H9 (cell line): Measurements from ENCODE around the gene GADD45A. TPM values are rescaled to one million over a fixed set of nuclear protein-coding genes. Genes with fewer than 3 reads are reported as not detected.

Source experiments
- DNase-seq: peaks from one replicate; pipeline ENCODE4 v3.0.0-alpha.2; 2017
- H2AFZ ChIP-seq: one replicate; pipeline ENCODE4 v1.6.1; 2013; ENCODE audit warnings: mild to moderate bottlenecking, low read length, control low read depth, moderate library complexity
- H2AK5ac ChIP-seq: 2 replicates; pipeline ENCODE4 v1.6.1; 2013; ENCODE audit warnings: low read length, control low read depth, mixed read lengths; ENCODE audit not compliant: insufficient read length
- H2BK120ac ChIP-seq: one replicate; pipeline ENCODE4 v1.6.1; 2013; ENCODE audit warnings: low read depth, mild to moderate bottlenecking, low read length, control low read depth, inconsistent platforms; ENCODE audit not compliant: poor library complexity, severe bottlenecking
- H2BK12ac ChIP-seq: 2 replicates; pipeline ENCODE4 v1.6.1; 2013; ENCODE audit warnings: low read length, control low read depth, mixed read lengths, low read depth; ENCODE audit not compliant: insufficient read length
- H2BK15ac ChIP-seq: 2 replicates; pipeline ENCODE4 v1.6.1; 2013; ENCODE audit warnings: low read depth, low read length, control low read depth
- H2BK20ac ChIP-seq: one replicate; pipeline ENCODE4 v1.6.1; 2013; ENCODE audit warnings: low read depth, mild to moderate bottlenecking, low read length, control low read depth, inconsistent platforms; ENCODE audit not compliant: poor library complexity, severe bottlenecking
- H2BK5ac ChIP-seq: 2 replicates; pipeline ENCODE4 v1.6.1; 2013; ENCODE audit warnings: low read length, control low read depth, mixed read lengths; ENCODE audit not compliant: insufficient read length
- H3K14ac ChIP-seq: 2 replicates; pipeline ENCODE4 v1.6.1; 2013; ENCODE audit warnings: low read length, control low read depth; ENCODE audit not compliant: insufficient read depth
- H3K18ac ChIP-seq: 2 replicates; pipeline ENCODE4 v1.6.1; 2013; ENCODE audit warnings: low read depth, mild to moderate bottlenecking, mixed read lengths, low read length, control low read depth; ENCODE audit not compliant: insufficient read length
- H3K23ac ChIP-seq: 2 replicates; pipeline ENCODE4 v1.6.1; 2013; ENCODE audit warnings: low read length, control low read depth, mixed read lengths, low read depth; ENCODE audit not compliant: insufficient read length
- H3K23me2 ChIP-seq: 2 replicates; pipeline ENCODE4 v1.6.1; 2013; ENCODE audit warnings: low read depth, mild to moderate bottlenecking, mixed read lengths, low read length, control low read depth; ENCODE audit not compliant: insufficient read length, poor library complexity, severe bottlenecking
- H3K27ac ChIP-seq: 2 replicates; pipeline ENCODE4 v1.5.1; 2013; ENCODE audit warnings: low read length, control low read depth, mixed read lengths, low read depth; ENCODE audit not compliant: insufficient read length
- H3K27me3 ChIP-seq: 2 replicates; pipeline ENCODE4 v1.6.1; 2013; ENCODE audit warnings: low read length, control low read depth, inconsistent platforms; ENCODE audit not compliant: insufficient read depth
- H3K4ac ChIP-seq: 2 replicates; pipeline ENCODE4 v1.6.1; 2013; ENCODE audit warnings: low read depth, mild to moderate bottlenecking, control low read depth, inconsistent platforms, low read length, moderate library complexity
- H3K4me1 ChIP-seq: 2 replicates; pipeline ENCODE4 v1.6.1; 2013; ENCODE audit warnings: low read length, control low read depth, inconsistent platforms; ENCODE audit not compliant: insufficient read depth
- H3K4me2 ChIP-seq: 2 replicates; pipeline ENCODE4 v1.6.1; 2013; ENCODE audit warnings: low read length, control low read depth, mixed read lengths; ENCODE audit not compliant: insufficient read length, insufficient read depth
- H3K56ac ChIP-seq: 2 replicates; pipeline ENCODE4 v1.6.1; 2013; ENCODE audit warnings: low read depth, mild to moderate bottlenecking, mixed read lengths, low read length, control low read depth; ENCODE audit not compliant: insufficient read length
- H3K79me1 ChIP-seq: 2 replicates; pipeline ENCODE4 v1.6.1; 2013; ENCODE audit warnings: low read depth, mild to moderate bottlenecking, moderate library complexity, low read length, control low read depth, inconsistent platforms; ENCODE audit not compliant: insufficient read depth, poor library complexity, severe bottlenecking
- H3K79me2 ChIP-seq: 2 replicates; pipeline ENCODE4 v1.6.1; 2013; ENCODE audit warnings: low read length, control low read depth, inconsistent platforms; ENCODE audit not compliant: insufficient read depth
- H3K9ac ChIP-seq: 2 replicates; pipeline ENCODE4 v1.6.1; 2013; ENCODE audit warnings: low read length, control low read depth, mixed read lengths; ENCODE audit not compliant: insufficient read length; ENCODE audit errors: extremely low read depth
- H3K9me3 ChIP-seq: one replicate; pipeline ENCODE4 v1.6.1; 2013; ENCODE audit warnings: low read depth, low read length, inconsistent platforms; ENCODE audit not compliant: control insufficient read depth
- H3T11ph ChIP-seq: one replicate; pipeline ENCODE4 v1.6.1; 2013; ENCODE audit warnings: mild to moderate bottlenecking, low read length, control low read depth, inconsistent platforms
- H4K20me1 ChIP-seq: one replicate; pipeline ENCODE4 v1.6.1; 2013; ENCODE audit not compliant: control insufficient read depth, insufficient read length, insufficient read depth
- H4K5ac ChIP-seq: 2 replicates; pipeline ENCODE4 v1.6.1; 2013; ENCODE audit warnings: low read depth, mild to moderate bottlenecking, mixed read lengths, low read length, control low read depth; ENCODE audit not compliant: insufficient read length
- H4K8ac ChIP-seq: replicated peaks from 2 replicates; pipeline ENCODE4 v1.6.1; 2013; ENCODE audit warnings: low read length, control low read depth, mixed read lengths, low read depth; ENCODE audit not compliant: insufficient read length
- H4K91ac ChIP-seq: 2 replicates; pipeline ENCODE4 v1.6.1; 2013; ENCODE audit warnings: low read depth, mild to moderate bottlenecking, moderate library complexity, mixed read lengths, low read length, control low read depth; ENCODE audit not compliant: insufficient read length
- H3K27ac Mint-ChIP-seq, 3 experiments: 2 replicates in 2 of 3; 3 replicates in 1 of 3; pipeline ENCODE4 v1.8.0; 2020 to 2021; ENCODE audit warnings: mixed read lengths in 3 of 3, mild to moderate bottlenecking in 1 of 3, moderate library complexity in 1 of 3
- H3K27me3 Mint-ChIP-seq: 2 replicates; pipeline ENCODE4 v1.8.0; 2021; ENCODE audit warnings: low read depth, mild to moderate bottlenecking, moderate library complexity, mixed read lengths
- H3K36me3 Mint-ChIP-seq, 3 experiments: 2 replicates in 2 of 3; 3 replicates in 1 of 3; pipeline ENCODE4 v1.8.0; 2020 to 2021; ENCODE audit warnings: low read depth in 3 of 3, mixed read lengths in 3 of 3; ENCODE audit not compliant: insufficient read depth in 1 of 3
- H3K4me1 Mint-ChIP-seq, 2 experiments: 2 replicates each; pipeline ENCODE4 v1.8.0; 2020; ENCODE audit warnings: mixed read lengths in 2 of 2
- H3K4me3 Mint-ChIP-seq, 2 experiments: 2 replicates in 1 of 2; 3 replicates in 1 of 2; pipeline ENCODE4 v1.8.0; 2020 to 2021; ENCODE audit warnings: mild to moderate bottlenecking in 2 of 2, mixed read lengths in 2 of 2, moderate library complexity in 1 of 2
- H3K9me3 Mint-ChIP-seq, 2 experiments: 2 replicates in 1 of 2; 3 replicates in 1 of 2; pipeline ENCODE4 v1.8.0; 2020; ENCODE audit warnings: mild to moderate bottlenecking in 2 of 2, mixed read lengths in 2 of 2, moderate library complexity in 1 of 2
- WGBS: extraction: QIAGEN DNeasy Blood & Tissue Kit; methylation state at CpG from one replicate; pipeline ENCODE4 v1.1.7; 2013; ENCODE audit warnings: missing lambda C conversion rate, low lambda C conversion rate, mixed read lengths; ENCODE audit not compliant: insufficient read length; ENCODE audit errors: extremely low coverage; 5-methylcytosine and 5-hydroxymethylcytosine counted together
- total RNA-seq: library from RNA; stranded (reverse); gene quantifications from 2 replicates; pipeline ENCODE4 v1.2.1, GENCODE V29; 2021
- TF ChIP-seq, protein P1 (sequence below): fragments of 200-600 bp; sonication (generic); conservative IDR thresholded peaks from 3 replicates; pipeline ENCODE4 v1.8.0; 2021; ENCODE audit warnings: antibody characterized with exemption, mild to moderate bottlenecking

GADD45A gene
- total RNA-seq, 1 experiment from 2014 or later: 22.8 TPM

DNA sequence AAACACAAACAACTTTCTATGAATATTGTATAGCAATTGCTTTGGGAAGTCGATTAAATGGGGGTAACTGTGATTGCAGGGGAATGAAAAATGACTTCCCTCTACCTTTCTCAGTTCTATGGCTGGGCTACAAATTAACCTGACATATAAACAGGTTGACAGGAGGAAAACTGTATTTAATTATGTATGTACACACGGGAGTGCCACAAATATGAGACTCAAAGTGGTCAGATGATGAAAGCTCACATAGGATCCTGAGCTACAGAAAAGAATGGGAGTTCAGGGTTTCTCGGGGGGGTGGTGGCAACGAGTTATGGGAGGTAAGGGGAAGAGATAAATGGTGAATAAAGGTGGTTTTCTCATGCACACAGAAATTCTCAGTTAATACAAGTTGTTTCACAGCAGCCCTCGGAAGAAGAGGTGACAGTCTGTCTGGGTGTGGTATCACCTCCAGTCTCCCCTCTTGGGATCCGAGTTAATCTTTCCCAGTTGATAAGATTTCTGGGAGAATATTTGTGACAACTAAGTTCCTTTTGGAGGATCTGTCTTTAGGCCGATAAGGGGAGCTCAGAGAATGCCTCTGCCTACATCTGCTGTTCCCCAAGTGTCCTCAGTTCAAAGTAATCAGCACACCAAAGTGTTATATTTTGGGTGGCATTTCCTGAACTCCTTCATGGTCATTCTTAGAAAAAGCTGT, 26.3 kb downstream of the GADD45A start:
- no peak overlapping the region for H4K5ac ChIP-seq
- no peak overlapping the region for H2AK5ac ChIP-seq
- no peak overlapping the region for H3K4me3 Mint-ChIP-seq
- H3K27ac ChIP-seq: no peak overlapping the region
- H3K4me2 ChIP-seq: no peak overlapping the region
- H3K23me2 ChIP-seq: no peaks in the 10 kb centered on the region
- H3K9me3 Mint-ChIP-seq: no peaks in the 10 kb centered on the region
- H3T11ph ChIP-seq: no peak overlapping the region
- no peak for DNase-seq
- no peak overlapping the region for H4K8ac ChIP-seq
- H3K4me1 Mint-ChIP-seq: peaks cover 8 to 11% of the 10 kb centered on the region in 2 experiments
- H3K36me3 Mint-ChIP-seq: no peaks in the 10 kb centered on the region; a peak in 1 of 7 replicates
- no peak overlapping the region for H3K9ac ChIP-seq
- no peak overlapping the region for H2AFZ ChIP-seq
- H3K79me2 ChIP-seq: no peaks in the 10 kb centered on the region
- no peaks in the 10 kb centered on the region for H3K27me3 ChIP-seq
- no peak overlapping the region for H3K14ac ChIP-seq
- H3K4ac ChIP-seq: no peak overlapping the region
- TF ChIP-seq, protein P1, sequence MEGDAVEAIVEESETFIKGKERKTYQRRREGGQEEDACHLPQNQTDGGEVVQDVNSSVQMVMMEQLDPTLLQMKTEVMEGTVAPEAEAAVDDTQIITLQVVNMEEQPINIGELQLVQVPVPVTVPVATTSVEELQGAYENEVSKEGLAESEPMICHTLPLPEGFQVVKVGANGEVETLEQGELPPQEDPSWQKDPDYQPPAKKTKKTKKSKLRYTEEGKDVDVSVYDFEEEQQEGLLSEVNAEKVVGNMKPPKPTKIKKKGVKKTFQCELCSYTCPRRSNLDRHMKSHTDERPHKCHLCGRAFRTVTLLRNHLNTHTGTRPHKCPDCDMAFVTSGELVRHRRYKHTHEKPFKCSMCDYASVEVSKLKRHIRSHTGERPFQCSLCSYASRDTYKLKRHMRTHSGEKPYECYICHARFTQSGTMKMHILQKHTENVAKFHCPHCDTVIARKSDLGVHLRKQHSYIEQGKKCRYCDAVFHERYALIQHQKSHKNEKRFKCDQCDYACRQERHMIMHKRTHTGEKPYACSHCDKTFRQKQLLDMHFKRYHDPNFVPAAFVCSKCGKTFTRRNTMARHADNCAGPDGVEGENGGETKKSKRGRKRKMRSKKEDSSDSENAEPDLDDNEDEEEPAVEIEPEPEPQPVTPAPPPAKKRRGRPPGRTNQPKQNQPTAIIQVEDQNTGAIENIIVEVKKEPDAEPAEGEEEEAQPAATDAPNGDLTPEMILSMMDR: no peak
- H3K23ac ChIP-seq: no peak overlapping the region
- no peaks in the 10 kb centered on the region for H3K27me3 Mint-ChIP-seq
- no peak overlapping the region for H3K56ac ChIP-seq
- H4K20me1 ChIP-seq: no peaks in the 10 kb centered on the region
- H3K79me1 ChIP-seq: no peaks in the 10 kb centered on the region
- H2BK12ac ChIP-seq: no peak overlapping the region
- no CpG with 5 or more reads among the region's 7 CpGs for WGBS
- no peak overlapping the region for H2BK20ac ChIP-seq
- no peak overlapping the region for H3K18ac ChIP-seq
- H2BK120ac ChIP-seq: no peak overlapping the region
- H3K9me3 ChIP-seq: no peaks in the 10 kb centered on the region
- H4K91ac ChIP-seq: no peak overlapping the region
- no peak overlapping the region for H3K27ac Mint-ChIP-seq
- H2BK15ac ChIP-seq: no peak overlapping the region
- no peak overlapping the region for H2BK5ac ChIP-seq
- no peaks in the 10 kb centered on the region for H3K4me1 ChIP-seq
